NCI-H345 treated with DMSO at 0.1 percent for 48 hours (cell line): Measurements from ENCODE around the gene CBR4.
A peak's percentile ranks its signal among the peaks of the same experiment; 100 is the strongest.

Source experiments
- DNase-seq: peaks from one replicate; lab custom pipeline; 2025; ENCODE audit not compliant: unreplicated experiment; lab: John Stamatoyannopoulos, UW

The CBR4 gene

GRCh38 chr4:169033660-169034059, 23.6 kb upstream of the CBR4 start:
- no peak for DNase-seq

GRCh38 chr4:169032883-169033645, 23.0 kb upstream of the CBR4 start:
- no peak for DNase-seq

DNA sequence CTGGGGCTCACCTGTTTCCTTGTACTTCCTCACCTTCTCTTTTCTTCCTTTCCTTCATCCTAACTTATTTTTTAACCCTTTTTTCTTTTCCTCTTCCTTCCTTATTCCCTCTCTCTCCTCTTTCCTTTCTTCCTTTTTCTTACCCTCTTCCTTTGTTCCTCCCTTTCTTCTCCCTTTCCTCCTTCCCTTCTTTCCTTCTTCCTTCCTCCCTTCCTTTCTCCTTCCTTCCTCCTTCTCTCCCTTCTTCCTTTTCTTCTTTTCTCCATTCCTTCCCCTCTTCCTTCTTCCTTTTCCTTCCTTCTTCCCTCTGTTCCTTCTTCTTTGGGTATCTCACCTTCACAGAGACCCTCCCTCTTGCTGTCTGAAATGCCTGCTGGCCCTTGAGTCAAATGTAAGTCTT, 22.1 kb upstream of the CBR4 start:
- no peak for DNase-seq

DNA sequence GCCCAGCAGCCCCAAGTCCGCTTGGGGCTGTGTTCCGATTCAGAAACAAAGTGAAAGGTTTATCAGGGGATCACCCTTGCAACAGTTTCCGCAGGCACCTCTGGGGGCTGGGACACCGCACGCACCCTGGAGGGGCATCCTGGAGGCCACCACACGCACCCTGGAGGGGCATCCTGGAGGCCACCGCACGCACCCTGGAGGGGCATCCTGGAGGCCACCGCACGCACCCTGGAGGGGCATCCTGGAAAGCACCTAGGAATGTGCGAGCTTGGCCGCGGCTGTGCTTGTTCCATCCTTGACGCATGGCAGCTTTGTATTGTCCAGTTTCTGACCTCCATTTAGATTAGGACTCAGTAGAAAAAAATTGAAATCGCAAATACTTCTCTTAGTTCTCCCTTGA, 21.3 kb upstream of the CBR4 start:
- DNase-seq = no peak

DNA sequence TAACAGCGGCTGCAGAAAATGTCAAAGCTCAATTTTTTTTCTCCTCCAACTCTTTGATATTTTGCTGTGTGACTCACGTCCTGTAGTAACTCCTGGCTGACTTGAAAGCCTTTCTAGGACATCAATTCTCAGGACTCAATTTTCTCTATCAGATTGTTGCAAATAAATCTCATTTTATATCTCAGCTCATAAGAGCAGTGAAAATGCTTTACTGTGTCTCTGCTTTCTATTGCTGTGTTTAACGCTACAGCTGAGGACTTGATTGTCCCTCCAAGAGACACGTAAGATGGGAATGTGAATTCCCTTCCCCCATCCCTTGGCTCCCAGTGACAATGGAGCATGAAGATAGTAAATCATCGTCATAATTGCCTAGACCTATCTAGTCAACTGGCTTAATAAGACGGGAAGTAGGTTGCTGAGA, 20.5 kb upstream of the CBR4 start:
- DNase-seq = no peak

DNA sequence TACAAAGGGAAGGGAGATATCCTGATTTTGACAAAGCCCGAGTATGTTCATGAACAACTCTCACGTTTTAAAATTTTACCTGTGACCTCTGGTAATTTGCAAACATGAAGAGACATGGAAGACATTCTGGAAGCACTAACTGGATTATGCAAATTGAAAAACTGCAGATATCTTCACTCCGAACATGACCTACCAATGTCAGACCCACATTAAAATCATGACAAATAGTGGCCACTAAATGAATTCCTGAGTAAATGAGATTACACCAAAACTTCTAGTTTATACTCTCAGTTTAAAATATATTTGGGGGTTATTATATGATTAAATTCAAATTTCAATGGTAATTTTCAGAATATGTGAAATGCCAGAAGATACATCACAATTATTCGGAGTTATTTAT, 19.9 kb upstream of the CBR4 start:
- DNase-seq = no peak

- no peak for DNase-seq
Observed at GRCh38 chr4:169027663-169028062, 17.6 kb upstream of the CBR4 start.

DNA sequence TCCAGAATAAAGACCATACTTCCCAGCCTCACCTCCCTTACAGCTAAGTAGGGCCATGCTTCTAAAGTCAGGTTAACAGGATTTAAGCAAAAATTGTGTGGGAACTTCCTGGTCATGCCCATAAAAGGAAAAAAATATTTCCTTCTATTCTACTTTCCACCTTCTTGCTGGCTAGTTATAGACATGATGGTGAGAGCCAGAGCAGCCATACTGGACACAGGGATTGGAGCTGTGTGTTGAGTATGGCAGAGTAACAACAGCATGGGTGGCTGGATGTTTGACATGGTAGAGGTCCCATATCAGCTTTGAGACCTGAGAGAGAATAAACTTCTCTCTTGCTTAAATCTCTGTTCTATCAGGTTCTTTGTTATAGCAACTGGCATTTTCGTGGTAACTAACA, 15.1 kb upstream of the CBR4 start:
- DNase-seq = no peak

GRCh38 chr4:169024762-169025161, 14.7 kb upstream of the CBR4 start:
- no peak for DNase-seq

DNA sequence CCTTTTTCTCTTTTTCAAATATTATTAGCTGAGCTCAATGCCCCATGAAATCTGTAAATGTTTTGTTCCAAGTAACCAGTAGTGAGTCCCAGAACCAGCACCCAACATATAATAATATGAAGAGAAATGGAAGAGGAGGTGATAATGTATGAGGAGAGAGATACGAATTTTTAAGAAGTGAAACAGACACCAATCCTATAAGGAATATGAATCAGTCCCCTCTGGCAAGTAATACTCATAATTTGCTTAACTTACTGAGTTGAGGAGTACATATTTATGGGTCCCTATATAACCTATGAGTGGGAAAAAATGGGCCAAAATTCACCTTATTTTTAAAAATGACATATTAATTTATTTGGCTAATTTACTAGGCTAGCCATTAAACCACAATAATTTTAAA, 8.4 kb upstream of the CBR4 start:
- DNase-seq = no peak

- DNase-seq = no peak
Observed at GRCh38 chr4:169017971-169018370, 7.9 kb upstream of the CBR4 start.

DNA sequence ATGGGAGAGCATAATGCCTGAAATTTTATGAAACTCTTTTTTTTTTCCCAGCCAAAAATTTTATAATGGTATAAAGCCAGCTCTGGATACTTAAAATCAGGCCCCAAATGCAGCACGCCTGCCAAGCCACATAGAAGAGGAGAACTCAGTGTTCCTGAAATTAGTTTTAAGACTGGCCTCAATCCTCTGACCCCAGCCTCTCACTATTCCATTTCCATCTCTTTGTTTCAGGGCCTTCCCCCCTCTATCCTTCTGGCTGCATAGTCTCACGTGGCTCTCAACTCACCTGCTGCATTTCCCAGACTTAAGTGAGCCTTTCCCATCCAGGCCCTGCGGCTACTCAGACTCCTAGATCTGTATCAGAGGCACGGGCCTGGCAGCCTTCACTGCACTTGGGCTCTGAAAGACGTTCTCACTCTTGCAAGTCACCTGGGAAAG, 5.2 kb upstream of the CBR4 start:
- DNase-seq = no peak

- DNase-seq = no peak
Observed at GRCh38 chr4:169014586-169014985, 4.5 kb upstream of the CBR4 start.

DNA sequence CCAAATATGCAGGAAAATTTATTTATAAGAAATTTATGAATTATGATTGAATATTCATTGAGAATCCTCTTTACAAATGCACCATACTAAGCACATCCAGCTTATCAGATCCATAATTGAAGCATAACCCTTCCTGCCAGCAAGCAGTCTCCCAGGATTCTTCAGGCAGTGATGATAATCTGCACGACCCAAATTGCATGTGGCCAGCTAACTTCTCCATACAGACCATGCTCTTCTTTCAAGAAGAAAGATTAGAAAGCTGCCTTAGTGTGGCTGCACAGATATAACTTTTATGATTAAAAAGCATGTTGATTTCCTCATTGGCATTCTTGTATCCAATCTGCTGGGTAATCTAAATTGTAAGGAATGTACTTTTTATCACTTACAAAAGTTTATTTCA, 3.3 kb upstream of the CBR4 start:
- DNase-seq = no peak

- DNase-seq = no peak
Observed at GRCh38 chr4:169012049-169012448, 2.0 kb upstream of the CBR4 start.

DNA sequence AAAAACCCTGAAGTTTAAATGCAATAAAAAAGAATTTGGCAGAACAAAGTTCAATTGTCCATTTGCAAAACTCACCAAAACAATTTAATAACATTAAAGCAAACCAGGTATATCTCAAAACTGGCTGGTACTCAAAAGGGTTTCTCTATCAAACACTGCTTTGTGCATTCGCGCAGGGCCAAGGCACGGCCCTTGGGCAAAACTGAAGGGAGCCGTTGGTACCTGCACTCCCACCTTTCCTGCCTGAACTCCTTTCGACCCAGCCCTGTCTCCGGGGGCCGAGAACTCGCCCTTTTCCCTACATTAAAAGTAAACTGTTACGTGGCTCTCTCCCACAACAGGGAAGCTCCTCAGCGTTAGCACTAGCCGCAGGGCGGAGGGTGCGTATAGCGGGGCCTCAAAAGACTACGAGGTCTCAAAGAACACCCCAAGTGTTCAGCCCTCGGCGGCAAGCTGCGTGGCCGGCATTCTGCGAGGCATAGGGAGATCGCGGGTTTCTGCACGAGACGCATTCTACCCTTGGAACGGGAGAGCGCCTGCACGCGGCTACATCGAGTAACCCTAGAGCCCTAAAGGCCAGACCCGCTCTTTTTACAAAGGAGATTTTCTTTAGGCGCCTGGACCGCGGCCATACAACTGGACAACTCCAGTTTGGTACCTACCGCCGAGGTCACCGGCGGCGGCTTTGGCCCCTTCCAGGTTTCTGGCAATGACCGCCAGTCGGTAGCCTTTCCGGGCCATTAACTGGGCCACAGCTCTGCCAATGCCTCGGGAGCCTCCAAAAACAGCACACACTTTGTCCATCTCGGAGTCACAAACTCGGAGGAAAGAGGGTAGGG, 550 bp downstream of the CBR4 start:
- peak; percentile 36 for DNase-seq

- DNase-seq = no peak
Observed at GRCh38 chr4:169005453-169006099, 4.5 kb downstream of the CBR4 start.

DNA sequence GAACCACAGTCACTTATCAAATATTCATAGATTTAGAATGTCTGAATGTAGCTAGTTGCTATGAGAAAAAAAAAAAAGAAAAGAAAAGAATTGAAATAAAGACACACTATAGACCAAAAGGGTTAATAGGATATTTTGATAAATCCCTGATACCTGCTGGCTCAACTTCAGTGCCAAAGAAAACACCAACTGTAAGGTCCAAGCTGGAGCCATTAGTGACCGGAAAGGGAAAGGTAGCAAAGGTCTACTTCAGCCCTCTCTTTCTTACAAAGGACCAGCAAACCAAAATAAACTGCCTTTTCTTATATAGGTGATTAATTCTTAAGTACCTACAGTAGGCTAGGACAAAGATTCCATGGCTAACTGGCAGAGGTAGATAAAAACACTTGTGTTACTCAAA, 9.7 kb downstream of the CBR4 start:
- DNase-seq = no peak

DNA sequence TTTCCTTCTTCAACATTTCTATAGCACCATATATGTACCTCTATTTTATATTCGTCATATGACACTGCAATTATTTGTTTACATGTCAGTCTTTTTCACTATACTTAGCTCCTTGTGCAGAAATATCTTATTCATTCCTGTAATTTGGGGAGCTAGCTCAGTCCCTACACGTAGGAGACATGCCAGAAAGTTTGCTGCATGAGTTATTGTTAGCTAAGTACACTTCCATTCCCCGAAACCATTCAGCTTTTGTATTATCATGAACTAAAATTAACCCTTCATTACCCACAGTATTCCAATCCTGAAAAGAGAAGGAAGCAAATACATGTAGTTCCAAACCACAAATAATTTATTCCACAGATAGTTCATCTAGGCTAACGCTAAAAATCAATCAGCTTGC, 10.2 kb downstream of the CBR4 start:
- DNase-seq = no peak

GRCh38 chr4:168998596-168998995, 11.5 kb downstream of the CBR4 start:
- no peak for DNase-seq

DNA sequence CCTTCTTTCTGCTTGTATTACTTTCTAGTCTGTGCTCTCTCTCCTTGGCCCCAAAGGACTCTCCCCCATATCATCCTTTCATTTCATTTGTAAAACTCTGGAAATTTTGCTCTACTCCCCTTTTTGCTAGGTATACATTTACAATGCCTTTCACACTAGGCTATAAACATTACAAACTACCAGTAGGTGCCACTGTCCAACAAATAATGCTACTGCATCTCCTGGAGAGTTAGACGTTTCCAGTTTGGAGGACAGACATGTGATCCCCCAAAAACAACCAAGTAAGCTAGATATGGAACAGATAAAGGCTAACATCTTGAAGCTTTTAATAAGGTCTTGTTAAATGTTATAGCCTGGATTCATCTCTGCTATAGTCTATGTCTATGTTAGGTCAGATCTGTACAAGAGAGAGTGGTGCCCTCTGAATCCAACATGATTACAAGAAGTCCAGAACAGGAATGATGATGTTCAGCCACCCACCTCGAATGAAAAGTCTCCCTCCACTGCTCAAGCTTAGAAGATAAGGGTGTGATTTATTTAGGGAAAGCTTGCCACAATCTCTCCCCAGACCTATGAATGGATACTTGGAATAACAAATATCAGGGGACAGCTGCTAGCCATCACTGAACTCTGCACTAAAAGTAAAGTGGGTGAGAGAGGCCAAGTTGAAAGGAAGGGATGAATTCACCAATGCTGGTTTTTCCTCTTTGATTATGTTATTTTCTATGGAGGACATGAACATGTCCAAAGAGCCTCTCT, 14.3 kb downstream of the CBR4 start:
- DNase-seq = no peak
